ENCODE results near the gene CRLF1. TPM values are rescaled to one million over a fixed set of nuclear protein-coding genes. Genes with fewer than 3 reads are reported as not detected.

Gene CRLF1
- total RNA-seq, 1 experiment from 2014 or later: 0.46 TPM

DNA sequence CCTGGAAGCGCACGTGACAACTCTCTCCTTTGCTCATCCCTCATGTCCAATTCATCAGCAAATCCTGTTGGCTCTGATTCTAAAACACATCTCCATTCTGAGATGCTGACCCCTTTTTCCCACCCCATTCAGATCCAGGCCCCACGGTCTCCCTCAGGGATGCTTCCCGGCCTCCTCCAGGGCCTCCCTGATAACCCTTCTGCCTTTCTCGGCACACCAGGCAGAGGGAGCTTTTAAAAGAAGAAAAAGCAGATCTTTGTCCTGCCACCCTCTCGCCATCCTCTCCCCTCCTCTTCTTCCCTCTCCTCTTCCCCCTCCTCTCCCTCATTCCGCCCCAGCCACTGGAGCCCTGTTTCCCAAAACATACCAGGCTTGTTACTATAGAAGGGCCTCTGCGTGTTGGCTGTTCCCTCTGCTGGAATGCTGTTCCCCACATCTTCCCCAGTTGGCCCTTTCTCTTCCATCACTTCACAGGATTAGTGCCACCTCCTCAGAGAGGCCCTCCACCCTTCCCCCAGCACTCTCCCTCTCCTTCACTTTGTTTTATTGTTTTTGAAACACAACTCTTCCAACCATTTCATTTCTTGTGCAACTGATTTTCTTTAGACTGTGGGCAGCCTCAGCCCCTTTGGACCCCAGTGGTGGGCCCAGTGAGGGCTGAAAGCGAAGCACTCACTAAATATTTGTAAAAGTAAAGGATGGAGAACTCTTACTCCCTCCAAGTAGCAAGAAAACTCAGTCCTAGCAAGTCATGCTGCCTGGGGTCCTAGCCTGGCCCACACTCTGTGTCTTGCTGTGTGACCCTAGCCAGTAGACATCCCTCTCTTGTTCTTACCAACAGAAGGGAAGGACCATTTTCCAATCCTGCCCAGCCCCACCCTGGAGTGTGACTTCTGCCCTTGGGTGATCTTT is 2.5 kb upstream of the CRLF1 start:
- no peak for DNase-seq
- ChIA-PET CTCF (no interaction called here), POLR2A (ENCODE audit: unreplicated experiment) (no interaction called here)
- no TSS peak for BruUV-seq (replicated peaks)
- no peak overlapping the region for H3K4me2 ChIP-seq
- H3K27me3 ChIP-seq (ENCODE audit: insufficient read depth, low read depth): peaks cover 86% of the 10 kb centered on the region
- H3K27ac ChIP-seq: no peak overlapping the region
- H3K79me2 ChIP-seq (ENCODE audit: low read depth): no peaks in the 10 kb centered on the region
- TF ChIP-seq EZH2 (IDR thresholded peaks at IDR 0.05; ENCODE audit: low read depth) (no peak), CTCF (conservative IDR thresholded peaks at IDR 0.05) (no peak)
- H3K36me3 ChIP-seq (ENCODE audit: low read depth): no peaks in the 10 kb centered on the region
- no peaks in the 10 kb centered on the region for H3K9me2 ChIP-seq (ENCODE audit: insufficient read depth)
- peaks cover 26% of the 10 kb centered on the region for H3K4me1 ChIP-seq (replicated peaks; ENCODE audit: insufficient read depth)
- peaks cover 41% of the 10 kb centered on the region; the same call in 1 of the 2 replicates for H3F3A ChIP-seq (ENCODE audit: insufficient read depth, low read depth)
- no peak overlapping the region for H2AFZ ChIP-seq
- no peak overlapping the region for H3K4me3 ChIP-seq
- no peaks in the 10 kb centered on the region for H4K20me1 ChIP-seq (ENCODE audit: insufficient read depth)
- intact Hi-C loops (cut with micrococcal nuclease; ENCODE audit: unreplicated experiment): loop anchor here (10.0 kb wide), 1 partner anchor 156 kb away; no protein-coding TSS in a partner anchor
- H3K9me3 ChIP-seq (ENCODE audit: insufficient read depth, low read depth): no peaks in the 10 kb centered on the region

- H4K20me1 ChIP-seq (ENCODE audit: insufficient read depth): no peaks in the 10 kb centered on the region
- peaks cover 78% of the 10 kb centered on the region for H3K27me3 ChIP-seq (ENCODE audit: insufficient read depth, low read depth)
- H2AFZ ChIP-seq: no peak overlapping the region
- TF ChIP-seq EZH2 (IDR thresholded peaks at IDR 0.05; ENCODE audit: low read depth) (no peak), CTCF (conservative IDR thresholded peaks at IDR 0.05) (no peak)
- H3K4me2 ChIP-seq: peak overlapping the region; percentile 86
- no peak for DNase-seq
- no TSS peak for BruUV-seq (replicated peaks)
- H3K9me2 ChIP-seq (ENCODE audit: insufficient read depth): no peaks in the 10 kb centered on the region
- no peaks in the 10 kb centered on the region for H3K9me3 ChIP-seq (ENCODE audit: insufficient read depth, low read depth)
- H3K4me1 ChIP-seq (replicated peaks; ENCODE audit: insufficient read depth): peaks cover 26% of the 10 kb centered on the region
- H3K36me3 ChIP-seq (ENCODE audit: low read depth): no peaks in the 10 kb centered on the region
- intact Hi-C loops (cut with micrococcal nuclease; ENCODE audit: unreplicated experiment): loop anchor here (10.0 kb wide), 1 partner anchor 157 kb away; no protein-coding TSS in a partner anchor
- peaks cover 44% of the 10 kb centered on the region; the same call in 1 of the 2 replicates for H3F3A ChIP-seq (ENCODE audit: insufficient read depth, low read depth)
- ChIA-PET POLR2A (ENCODE audit: unreplicated experiment) (interaction anchor here (0.6 kb wide), 1 partner anchor 19 kb away, joined by 5 read pairs; no protein-coding TSS in a partner anchor), CTCF (no interaction called here)
- H3K79me2 ChIP-seq (ENCODE audit: low read depth): no peaks in the 10 kb centered on the region
- H3K4me3 ChIP-seq: peak overlapping the region; percentile 53; the same call in 1 of the 2 replicates
- H3K27ac ChIP-seq: no peak overlapping the region
Measured at GRCh38 chr19:18608102-18608804, 1.7 kb upstream of the CRLF1 start.

Measured in PC-9 (cell line).